ENCODE measurements around the gene ATP9B.

The ATP9B gene

GRCh38 chr18:79345981-79346380 lies 276.8 kb downstream of the ATP9B start:
- DNase-seq (ENCODE audit: low spot score): no peak
- TF ChIP-seq CTCF (IDR thresholded peaks at IDR 0.05; ENCODE audit: borderline replicate concordance, control extremely low read depth, extremely low read depth, insufficient read depth, missing control alignments): no peak
- in situ Hi-C loops (cut with MboI; ENCODE audit: low sequenced_read_pairs, unreplicated experiment): no loop called here

GRCh38 chr18:79348066-79348465 lies 278.9 kb downstream of the ATP9B start:
- no peak for TF ChIP-seq CTCF (IDR thresholded peaks at IDR 0.05; ENCODE audit: borderline replicate concordance, control extremely low read depth, extremely low read depth, insufficient read depth, missing control alignments)
- in situ Hi-C loops (cut with MboI; ENCODE audit: low sequenced_read_pairs, unreplicated experiment): no loop called here
- no peak for DNase-seq (ENCODE audit: low spot score)

GRCh38 chr18:79352432-79352831 lies 283.2 kb downstream of the ATP9B start:
- DNase-seq (ENCODE audit: low spot score): no peak
- TF ChIP-seq CTCF (IDR thresholded peaks at IDR 0.05; ENCODE audit: borderline replicate concordance, control extremely low read depth, extremely low read depth, insufficient read depth, missing control alignments): no peak
- in situ Hi-C loops (cut with MboI; ENCODE audit: low sequenced_read_pairs, unreplicated experiment): no loop called here

GRCh38 chr18:79353267-79353666 lies 284.1 kb downstream of the ATP9B start:
- DNase-seq (ENCODE audit: low spot score): no peak
- no peak for TF ChIP-seq CTCF (IDR thresholded peaks at IDR 0.05; ENCODE audit: borderline replicate concordance, control extremely low read depth, extremely low read depth, insufficient read depth, missing control alignments)
- in situ Hi-C loops (cut with MboI; ENCODE audit: low sequenced_read_pairs, unreplicated experiment): no loop called here

GRCh38 chr18:79354350-79354749 lies 285.2 kb downstream of the ATP9B start:
- no peak for DNase-seq (ENCODE audit: low spot score)
- no peak for TF ChIP-seq CTCF (IDR thresholded peaks at IDR 0.05; ENCODE audit: borderline replicate concordance, control extremely low read depth, extremely low read depth, insufficient read depth, missing control alignments)
- in situ Hi-C loops (cut with MboI; ENCODE audit: low sequenced_read_pairs, unreplicated experiment): no loop called here

- no peak for TF ChIP-seq CTCF (IDR thresholded peaks at IDR 0.05; ENCODE audit: borderline replicate concordance, control extremely low read depth, extremely low read depth, insufficient read depth, missing control alignments)
- in situ Hi-C loops (cut with MboI; ENCODE audit: low sequenced_read_pairs, unreplicated experiment): no loop called here
Measured at GRCh38 chr18:79355433-79356335, 286.5 kb downstream of the ATP9B start.

More at GRCh38 chr18:79355433-79356335, 286.5 kb downstream of the ATP9B start:
- no peak for DNase-seq (ENCODE audit: low spot score)

Measured in GM13976 (cell line).